ENCODE measurements around the gene VPS26B. TPM values are rescaled to one million over a fixed set of nuclear protein-coding genes. Genes with fewer than 3 reads are reported as not detected.
"Not testable (repeated sequence)": the region's sequence is repeated elsewhere in the genome, so short reads cannot be mapped to it uniquely, and the experiment has no call there.

The VPS26B gene
- total and polyA plus RNA-seq, 8 donors = 42.5 to 64.8 (median 55.8) TPM

GRCh38 chr11:134254433-134255183 is 30.1 kb downstream of the VPS26B start:
- Histone ChIP-seq H3K27ac (no peak overlapping the region), H3K36me3 (peaks cover 0 to 32% of the 10 kb centered on the region in 2 donors), H3K9me3 (no peaks in the 10 kb centered on the region), H3K4me3 (peak overlapping the region; percentile 90 to 91), H3K27me3 (no peaks in the 10 kb centered on the region), H3K4me1 (peaks cover 18 to 49% of the 10 kb centered on the region in 2 donors)
- ATAC-seq (no peak), DNase-seq (no peak)
- intact Hi-C loops (cut with DNase I) = no loop called here
- no peak for TF ChIP-seq CTCF (IDR thresholded peaks at IDR 0.05)

DNA sequence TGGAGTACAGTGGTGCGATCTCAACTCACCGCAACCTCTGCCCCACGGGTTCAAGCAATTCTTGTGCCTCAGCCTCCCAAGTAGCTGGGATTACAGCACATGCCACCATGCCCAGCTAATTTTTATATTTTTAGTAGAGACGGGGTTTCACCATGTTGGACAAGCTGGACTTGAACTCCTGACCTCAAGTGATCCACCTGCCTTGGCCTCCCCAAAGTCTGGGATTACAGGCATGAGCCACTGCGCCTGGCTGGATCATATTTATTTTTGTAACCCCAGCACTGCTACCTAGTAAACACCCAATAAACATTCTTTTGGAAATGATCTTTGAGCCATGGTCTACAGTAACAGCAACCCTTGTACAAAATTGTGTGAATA is 30.7 kb downstream of the VPS26B start:
- ATAC-seq; DNase-seq; H3K27ac ChIP-seq; H3K9me3 ChIP-seq; intact Hi-C loops (cut with DNase I); H3K27me3 ChIP-seq; H3K4me3 ChIP-seq: not testable (repeated sequence)
- peaks cover 18 to 44% of the 10 kb centered on the region in 2 donors for H3K4me1 ChIP-seq
- peaks cover 0 to 38% of the 10 kb centered on the region in 2 donors for H3K36me3 ChIP-seq

GRCh38 chr11:134257101-134257500 is 32.6 kb downstream of the VPS26B start:
- no peak for TF ChIP-seq CTCF (IDR thresholded peaks at IDR 0.05)
- ATAC-seq = no peak
- intact Hi-C loops (cut with DNase I) = no loop called here
- Histone ChIP-seq H3K9me3 (no peaks in the 10 kb centered on the region), H3K36me3 (peaks cover 0 to 53% of the 10 kb centered on the region in 2 donors), H3K27ac (no peak overlapping the region), H3K4me3 (no peak overlapping the region), H3K4me1 (peaks cover 10 to 27% of the 10 kb centered on the region in 2 donors), H3K27me3 (no peaks in the 10 kb centered on the region)
- no peak for DNase-seq

GRCh38 chr11:134258577-134258976 is 34.1 kb downstream of the VPS26B start:
- DNase-seq = peak in 1 of 4 donors; percentile 53
- no peak overlapping the region for H3K27ac ChIP-seq

DNA sequence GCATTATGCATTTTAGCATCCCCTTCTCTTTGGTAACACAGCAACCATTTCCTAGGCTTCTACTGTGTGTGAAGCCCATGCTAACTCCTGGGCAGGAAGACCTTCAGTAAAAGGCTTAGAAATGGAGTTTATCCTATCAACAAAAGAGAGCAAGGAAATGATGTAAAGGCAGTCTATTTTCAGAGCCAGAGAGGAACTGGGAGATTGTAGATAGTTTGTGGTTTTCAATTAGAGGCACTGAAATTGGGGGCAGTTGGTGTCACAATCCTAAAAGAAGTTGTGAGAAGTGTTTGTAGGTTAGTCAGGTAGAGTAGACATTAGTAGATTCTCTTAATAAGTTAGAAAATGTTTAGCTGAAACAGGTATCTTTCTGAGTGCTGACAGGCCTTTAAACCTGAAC is 36.0 kb downstream of the VPS26B start:
- Histone ChIP-seq H3K9me3 (no peaks in the 10 kb centered on the region), H3K27me3 (no peaks in the 10 kb centered on the region), H3K27ac (no peak overlapping the region), H3K4me3 (no peak overlapping the region), H3K36me3 (peaks cover 0 to 86% of the 10 kb centered on the region in 2 donors), H3K4me1 (peaks cover 0 to 4% of the 10 kb centered on the region in 2 donors)
- no peak for DNase-seq
- no peak for ATAC-seq
- no peak for TF ChIP-seq CTCF (IDR thresholded peaks at IDR 0.05)
- intact Hi-C loops (cut with DNase I) = no loop called here

More at GRCh38 chr11:134258577-134258976, 34.1 kb downstream of the VPS26B start:
- intact Hi-C loops (cut with DNase I) = no loop called here
- no peak for TF ChIP-seq CTCF (IDR thresholded peaks at IDR 0.05)
- Histone ChIP-seq H3K4me3 (no peak overlapping the region), H3K27me3 (no peaks in the 10 kb centered on the region), H3K4me1 (peaks cover 7 to 20% of the 10 kb centered on the region in 2 donors), H3K36me3 (peaks cover 0 to 68% of the 10 kb centered on the region in 2 donors), H3K9me3 (no peaks in the 10 kb centered on the region)
- peak; percentile 85 for ATAC-seq
